Endothelial cell of umbilical vein (primary cell): ENCODE results near the gene SMARCA4. TPM values are rescaled to one million over a fixed set of nuclear protein-coding genes. Genes with fewer than 3 reads are reported as not detected.

Experiments
- BruUV-seq: library from RNA; stranded (reverse); fragments of 400-500 nt; replicated peaks from 2 replicates; lab custom pipeline; 2021; lab: Mats Ljungman, UMichigan
- CTCF ChIA-PET: fragments of 300-600, 350-600 bp; sonication (Branson Sonifier 250); formaldehyde crosslinking; loops from one replicate; lab custom pipeline; 2021; ENCODE audit warnings: antibody characterized with exemption, inconsistent platforms; lab: Charles Lee
- POLR2A ChIA-PET: fragments of 300-600, 350-600 bp; sonication (Branson Sonifier 250); formaldehyde crosslinking; loops from one replicate; lab custom pipeline; 2021; ENCODE audit warnings: antibody characterized with exemption, inconsistent platforms; lab: Charles Lee
- DNase-seq: peaks from one replicate; pipeline ENCODE4 v3.0.0-alpha.2; 2011; ENCODE audit warnings: low read depth, low spot score
- FAIRE-seq: peaks from 2 replicates; lab custom pipeline; 2011; peaks lifted over from hg19 to GRCh38; lab: Jason Lieb, UNC
- H2AFZ ChIP-seq: 2 replicates; pipeline ENCODE4 v1.6.0; 2012; ENCODE audit warnings: low read depth, low read length, control low read depth, inconsistent platforms
- H3K27ac ChIP-seq: 2 replicates; pipeline ENCODE4 v1.5.1; 2011; ENCODE audit warnings: low read depth, mild to moderate bottlenecking, control low read depth, low read length, moderate library complexity; ENCODE audit not compliant: insufficient read depth
- H3K27me3 ChIP-seq, 2 experiments: 2 replicates each; pipeline versions ENCODE4 v1.6.0 to v1.6.1; 2011; ENCODE audit warnings: low read length in 2 of 2, mixed read lengths in 1 of 2; ENCODE audit not compliant: control insufficient read depth in 2 of 2, insufficient read depth in 2 of 2
- H3K36me3 ChIP-seq, 2 experiments: 2 replicates in 1 of 2; 3 replicates in 1 of 2; pipeline ENCODE4 v1.5.1; 2011; ENCODE audit warnings: low read length in 2 of 2, mild to moderate bottlenecking in 1 of 2, moderate library complexity in 1 of 2; ENCODE audit not compliant: control insufficient read depth in 2 of 2, insufficient read depth in 2 of 2; ENCODE audit errors: extremely low read depth in 1 of 2
- H3K4me1 ChIP-seq: 3 replicates; pipeline ENCODE4 v1.5.1; 2011; ENCODE audit warnings: mild to moderate bottlenecking, low read length; ENCODE audit not compliant: control insufficient read depth, insufficient read depth; ENCODE audit errors: extremely low read depth
- H3K4me2 ChIP-seq: 2 replicates; pipeline ENCODE4 v1.6.1; 2011; ENCODE audit warnings: low read length, control low read depth, mixed read lengths; ENCODE audit not compliant: insufficient read depth
- H3K4me3 ChIP-seq, 3 experiments: fragments of 200-600 bp in 1 of 3; sonication (generic), shearing (Covaris generic) in 1 of 3; replicated peaks in 1 of 3; 2 replicates each; pipeline ENCODE4 v1.5.1; 2011 to 2016; ENCODE audit warnings: control low read depth in 3 of 3, low read length in 3 of 3, mild to moderate bottlenecking in 2 of 3, inconsistent platforms in 1 of 3, low read depth in 1 of 3, moderate library complexity in 1 of 3; ENCODE audit not compliant: insufficient read depth in 1 of 3
- H3K79me2 ChIP-seq: 2 replicates; pipeline ENCODE4 v1.6.0; 2012; ENCODE audit warnings: low read length, inconsistent platforms; ENCODE audit not compliant: control insufficient read depth, insufficient read depth
- H3K9ac ChIP-seq: replicated peaks from 2 replicates; pipeline ENCODE3; 2011; ENCODE audit warnings: low read length, control low read depth; ENCODE audit not compliant: insufficient read depth; ENCODE audit errors: extremely low read depth
- H3K9me1 ChIP-seq: replicated peaks from 3 replicates; pipeline ENCODE4 v1.6.0; 2011; ENCODE audit warnings: mild to moderate bottlenecking, low read length; ENCODE audit not compliant: control insufficient read depth, insufficient read depth; ENCODE audit errors: extremely low read depth
- H3K9me3 ChIP-seq: replicated peaks from 2 replicates; pipeline ENCODE4 v1.5.1; 2012; ENCODE audit warnings: low read length, inconsistent platforms; ENCODE audit not compliant: control insufficient read depth, insufficient read depth
- H4K20me1 ChIP-seq: replicated peaks from 2 replicates; pipeline ENCODE3; 2011; ENCODE audit warnings: mild to moderate bottlenecking, low read length; ENCODE audit not compliant: control insufficient read depth, insufficient read depth; ENCODE audit errors: extremely low read depth
- CTCF ChIP-seq, 2 donors: IDR thresholded peaks; 1 replicate in 1 of 2; 2 replicates in 1 of 2; pipeline ENCODE4 v1.5.1; 2011; ENCODE audit warnings: low read length in 2 of 2, mild to moderate bottlenecking in 2 of 2, moderate library complexity in 2 of 2, control low read depth in 1 of 2, inconsistent platforms in 1 of 2, low read depth in 1 of 2; ENCODE audit not compliant: insufficient read depth in 1 of 2; ENCODE audit errors: extremely low read depth in 1 of 2
- EZH2 ChIP-seq: IDR thresholded peaks from 2 replicates; pipeline ENCODE4 v1.6.1; 2012; ENCODE audit warnings: borderline replicate concordance, low read depth, mild to moderate bottlenecking, moderate library complexity, low read length, inconsistent platforms; ENCODE audit not compliant: severe bottlenecking
- FOS ChIP-seq: IDR thresholded peaks from 2 replicates; pipeline ENCODE4 v1.6.1; 2011; ENCODE audit warnings: mild to moderate bottlenecking, low read length, moderate library complexity, borderline replicate concordance; ENCODE audit not compliant: insufficient read depth
- GATA2 ChIP-seq: IDR thresholded peaks from 2 replicates; pipeline ENCODE4 v1.7.0; 2011; ENCODE audit warnings: low read depth, mild to moderate bottlenecking, moderate library complexity, mixed read lengths, low read length; ENCODE audit not compliant: insufficient read length, insufficient read depth
- JUN ChIP-seq: IDR thresholded peaks from 2 replicates; pipeline ENCODE4 v1.6.1; 2011; ENCODE audit warnings: borderline replicate concordance, low read depth; ENCODE audit not compliant: insufficient read length, insufficient read depth
- MAX ChIP-seq: IDR thresholded peaks from 2 replicates; pipeline ENCODE4 v1.6.1; 2011; ENCODE audit not compliant: insufficient read depth, insufficient read length
- MYC ChIP-seq: IDR thresholded peaks from one replicate; pipeline ENCODE4 v1.6.1; 2011; ENCODE audit warnings: mild to moderate bottlenecking, low read depth, low read length
- POLR2A ChIP-seq: IDR thresholded peaks from 2 replicates; pipeline ENCODE4 v1.6.1; 2012; ENCODE audit warnings: low read depth, mild to moderate bottlenecking, control low read depth, low read length
- POLR2AphosphoS5 ChIP-seq: IDR thresholded peaks from 2 replicates; pipeline ENCODE4 v1.6.1; 2012; ENCODE audit warnings: low read depth, mild to moderate bottlenecking, control low read depth, low read length, moderate library complexity; ENCODE audit not compliant: insufficient read depth
- dilution Hi-C: fragments of 300-500 bp; cut with MboI; formaldehyde crosslinking; loops from one replicate; pipeline ENCODE4 v1.15.0; 2019; ENCODE audit warnings: low sequenced_read_pairs; ENCODE audit not compliant: extremely low pct_ligation_motif_present
- intact Hi-C: fragments of 100-400 bp; cut with micrococcal nuclease; formaldehyde crosslinking; loops from one replicate; pipeline ENCODE4 v1.10.0; 2022
- polyA plus RNA-seq, 4 experiments: library from polyadenylated mRNA; depleted of rRNA in 3 of 4; stranded (reverse) in 3 of 4; unstranded in 1 of 4; fragments of >200 nt; gene quantifications; 2 replicates each; pipeline versions ENCODE4 v1.2.1 to v1.2.3, GENCODE V29; 2011 to 2012; ENCODE audit warnings: missing spikeins in 1 of 4
- total RNA-seq: library from RNA; stranded (reverse); gene quantifications from 2 replicates; pipeline ENCODE4 v1.2.3, GENCODE V29; 2021

Gene SMARCA4
- total and polyA plus RNA-seq, 2 donors (not counting 3 experiments of a cell fraction or from before 2014, with no cell fraction given): 65.0 to 177 TPM

- TF ChIP-seq MAX (no peak), POLR2A (no peak), CTCF (IDR thresholded peaks at IDR 0.05; ENCODE audit: extremely low read depth in 1 of 2, insufficient read depth in 1 of 2, low read depth in 1 of 2, low read length in 2 of 2) (no peak), POLR2AphosphoS5 (no peak), GATA2 (no peak), JUN (no peak), FOS (no peak), MYC (no peak), EZH2 (no peak)
- ChIA-PET POLR2A (no interaction called here), CTCF (interaction anchor here (1.0 to 1.5 kb wide), 3 partner anchors 10 to 89 kb away, joined by 3 to 5 read pairs (median 4); no protein-coding TSS in a partner anchor)
- no peak for FAIRE-seq
- DNase-seq: no peak
- no peaks in the 10 kb centered on the region for H3K4me1 ChIP-seq
- no peaks in the 10 kb centered on the region for H4K20me1 ChIP-seq
- no peak overlapping the region for H3K4me2 ChIP-seq
- H3K9ac ChIP-seq: no peak overlapping the region
- no peaks in the 10 kb centered on the region for H3K9me3 ChIP-seq
- peaks cover 23 to 76% of the 10 kb centered on the region in 2 experiments for H3K36me3 ChIP-seq
- H3K27me3 ChIP-seq: no peaks in the 10 kb centered on the region
- no peak overlapping the region for H3K4me3 ChIP-seq
- H3K79me2 ChIP-seq: no peaks in the 10 kb centered on the region
- H3K27ac ChIP-seq: no peak overlapping the region
- intact Hi-C loops (no loop called here), dilution Hi-C loops (loop anchor here (10.0 kb wide), 1 partner anchor 111 kb away; no protein-coding TSS in a partner anchor)
- no peak overlapping the region for H2AFZ ChIP-seq
- no TSS peak for BruUV-seq
- no peaks in the 10 kb centered on the region for H3K9me1 ChIP-seq
These were observed 64.6 kb downstream of the SMARCA4 start for GRCh38 chr19:11025445-11025844.
